Spleen (tissue), 7 donors: ENCODE measurements around the gene MYO19.

ENCODE experiments used
- CTCF ChIP-seq, 11 experiments: fragments of 200-600 bp in 7 of 11; fragments of 450-650 bp in 4 of 11; sonication (generic) in 4 of 11; IDR thresholded peaks in 8 of 11; conservative IDR thresholded peaks in 3 of 11; 1 replicate in 7 of 11; 2 replicates in 4 of 11; pipeline versions ENCODE4 v1.4.0 to v1.8.0; 2016 to 2021; ENCODE audit warnings: antibody characterized with exemption in 11 of 11, inconsistent platforms in 4 of 11, mild to moderate bottlenecking in 1 of 11
- POLR2A ChIP-seq, 3 donors: fragments of 450-650 bp; IDR thresholded peaks; one replicate each; pipeline ENCODE4 v1.5.1; 2017; ENCODE audit warnings: antibody characterized with exemption in 3 of 3, mild to moderate bottlenecking in 1 of 3
- donor health status: DM: no; HTN: no; CAD: no; lungs with moderate emphysema.
- donor health status: DM: no; HTN: no; CAD: no.
- donor health status: DM: no; HTN: no; CAD: no.

- TF ChIP-seq CTCF (IDR thresholded peaks at IDR 0.05 in 8 of 11, conservative IDR thresholded peaks at IDR 0.05 in 3 of 11) (peak in 5 of 11 experiments; percentile 2 to 53 (median 40)), POLR2A (IDR thresholded peaks at IDR 0.05) (peak in 1 of 3 donors; percentile 24)
These were observed 11.1 kb upstream of the MYO19 start for GRCh38 chr17:36545465-36546417.
